ENCODE results near the gene CNPY1. TPM values are rescaled to one million over a fixed set of nuclear protein-coding genes. Genes with fewer than 3 reads are reported as not detected.

Gene CNPY1
- total RNA-seq, 2 donors from 2014 or later, result 0.33 TPM; not detected in 1

DNA sequence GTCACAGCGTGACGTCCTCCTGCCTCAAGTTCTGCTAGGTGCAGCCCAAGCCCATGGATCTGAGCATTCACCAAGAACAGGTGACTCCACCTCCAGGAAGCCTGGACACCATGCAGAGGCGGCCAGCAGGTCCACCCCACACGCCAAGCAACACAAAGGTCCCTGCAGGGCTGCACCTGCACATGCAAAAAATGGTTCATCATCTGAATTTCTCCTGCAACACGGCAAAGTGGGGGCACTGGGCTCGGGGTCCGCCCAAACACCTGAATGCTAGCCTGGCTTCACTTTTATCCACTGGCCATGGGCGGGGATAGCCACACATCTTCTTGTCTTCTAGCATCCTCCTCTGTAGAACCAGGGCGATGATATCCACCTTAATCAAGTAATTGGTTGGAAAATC is 28.9 kb downstream of the CNPY1 start:
- peaks cover 6% of the 10 kb centered on the region for H3K4me1 Mint-ChIP-seq
- H3K9me3 ChIP-seq (ENCODE audit: control insufficient read depth, low read length), result no peaks in the 10 kb centered on the region
- no peak overlapping the region for H3K27ac ChIP-seq (ENCODE audit: low read depth, low read length)
- H3K4me3 ChIP-seq (ENCODE audit: low read length), result no peak overlapping the region
- WGBS, 2 experiments (ENCODE audit: insufficient coverage in 1 of 2, insufficient read length in 1 of 2), result 86 to 98% methylated on average over 7 to 9 of the region's 9 CpGs
- DNase-seq, result no peak
- no peaks in the 10 kb centered on the region for H3K36me3 Mint-ChIP-seq (ENCODE audit: low read depth)
- no peaks in the 10 kb centered on the region for H3K4me1 ChIP-seq (ENCODE audit: control insufficient read depth, insufficient read depth, low read length)
- peaks cover 95% of the 10 kb centered on the region for H3K27me3 ChIP-seq (ENCODE audit: control insufficient read depth, insufficient read depth, low read length, poor library complexity, severe bottlenecking)
- H3K27ac Mint-ChIP-seq, result no peak overlapping the region
- H3K4me3 Mint-ChIP-seq, result no peak overlapping the region
- TF ChIP-seq, protein P1, sequence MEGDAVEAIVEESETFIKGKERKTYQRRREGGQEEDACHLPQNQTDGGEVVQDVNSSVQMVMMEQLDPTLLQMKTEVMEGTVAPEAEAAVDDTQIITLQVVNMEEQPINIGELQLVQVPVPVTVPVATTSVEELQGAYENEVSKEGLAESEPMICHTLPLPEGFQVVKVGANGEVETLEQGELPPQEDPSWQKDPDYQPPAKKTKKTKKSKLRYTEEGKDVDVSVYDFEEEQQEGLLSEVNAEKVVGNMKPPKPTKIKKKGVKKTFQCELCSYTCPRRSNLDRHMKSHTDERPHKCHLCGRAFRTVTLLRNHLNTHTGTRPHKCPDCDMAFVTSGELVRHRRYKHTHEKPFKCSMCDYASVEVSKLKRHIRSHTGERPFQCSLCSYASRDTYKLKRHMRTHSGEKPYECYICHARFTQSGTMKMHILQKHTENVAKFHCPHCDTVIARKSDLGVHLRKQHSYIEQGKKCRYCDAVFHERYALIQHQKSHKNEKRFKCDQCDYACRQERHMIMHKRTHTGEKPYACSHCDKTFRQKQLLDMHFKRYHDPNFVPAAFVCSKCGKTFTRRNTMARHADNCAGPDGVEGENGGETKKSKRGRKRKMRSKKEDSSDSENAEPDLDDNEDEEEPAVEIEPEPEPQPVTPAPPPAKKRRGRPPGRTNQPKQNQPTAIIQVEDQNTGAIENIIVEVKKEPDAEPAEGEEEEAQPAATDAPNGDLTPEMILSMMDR (conservative IDR thresholded peaks at IDR 0.05), result no peak
- no peaks in the 10 kb centered on the region for H3K9me3 Mint-ChIP-seq
- no peaks in the 10 kb centered on the region for H3K36me3 ChIP-seq (ENCODE audit: control insufficient read depth, insufficient read depth, low read length)
- H3K9ac ChIP-seq (ENCODE audit: extremely low read depth, low read length, poor library complexity, severe bottlenecking), result no peak overlapping the region
- H3K27me3 Mint-ChIP-seq (ENCODE audit: insufficient read depth), result peaks cover 95% of the 10 kb centered on the region

DNA sequence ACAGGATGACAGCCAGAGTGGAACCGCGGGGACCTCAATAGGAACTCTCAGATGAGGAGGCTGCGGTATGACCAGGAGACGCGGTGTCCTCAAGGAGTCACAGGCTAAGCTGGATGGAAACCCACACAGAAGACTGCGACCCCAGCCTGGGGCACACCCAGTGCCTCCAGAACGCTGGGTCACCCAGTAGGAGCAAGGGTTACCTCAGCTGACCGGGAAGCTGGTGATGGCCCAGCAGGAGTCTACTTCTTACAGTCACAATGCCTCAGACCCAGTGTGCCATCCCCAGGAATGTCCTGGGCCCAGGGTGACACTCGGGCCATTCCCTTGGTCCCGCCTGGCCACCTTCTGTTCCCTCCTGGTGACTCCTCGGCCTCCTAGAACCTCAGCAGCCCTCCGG is 29.9 kb downstream of the CNPY1 start:
- Histone ChIP-seq H3K4me3 (ENCODE audit: low read length) (no peak overlapping the region), H3K9me3 (ENCODE audit: control insufficient read depth, low read length) (no peaks in the 10 kb centered on the region), H3K27ac (ENCODE audit: low read depth, low read length) (no peak overlapping the region), H3K27me3 (ENCODE audit: control insufficient read depth, insufficient read depth, low read length, poor library complexity, severe bottlenecking) (peaks cover 95% of the 10 kb centered on the region), H3K4me1 (ENCODE audit: control insufficient read depth, insufficient read depth, low read length) (no peaks in the 10 kb centered on the region), H3K9ac (ENCODE audit: extremely low read depth, low read length, poor library complexity, severe bottlenecking) (no peak overlapping the region), H3K36me3 (ENCODE audit: control insufficient read depth, insufficient read depth, low read length) (no peaks in the 10 kb centered on the region)
- Mint-ChIP-seq H3K36me3 (ENCODE audit: low read depth) (no peaks in the 10 kb centered on the region), H3K4me1 (peaks cover 6% of the 10 kb centered on the region), H3K27ac (no peak overlapping the region), H3K4me3 (no peak overlapping the region), H3K27me3 (ENCODE audit: insufficient read depth) (peaks cover 97% of the 10 kb centered on the region), H3K9me3 (no peaks in the 10 kb centered on the region)
- 85 to 88% methylated on average over 12 of the region's 12 CpGs for whole genome bisulfite sequencing, 2 experiments (ENCODE audit: insufficient coverage in 1 of 2, insufficient read length in 1 of 2)
- TF ChIP-seq, protein P1 (conservative IDR thresholded peaks at IDR 0.05), result no peak
- peak; percentile 25 for DNase-seq

DNA sequence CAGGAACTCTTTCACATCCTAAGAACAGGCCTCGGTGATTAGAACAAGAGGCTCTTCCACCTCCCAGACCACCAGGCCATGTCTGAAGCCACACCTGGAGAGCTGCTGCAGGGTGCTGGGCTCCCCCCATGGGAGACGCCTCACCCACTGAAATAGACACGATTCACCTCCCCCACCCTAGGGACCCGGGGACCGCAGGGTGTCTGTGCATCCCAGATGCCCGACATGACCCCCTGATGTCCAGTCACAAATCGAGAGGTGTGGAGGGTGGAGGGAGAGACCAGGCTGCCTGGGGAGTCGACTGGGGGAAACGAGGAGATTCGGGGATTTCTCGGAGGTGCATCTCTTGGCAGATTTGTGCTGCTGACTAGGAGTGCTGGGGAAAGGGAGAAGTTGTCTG is 31.0 kb downstream of the CNPY1 start:
- Mint-ChIP-seq H3K27ac (no peak overlapping the region), H3K27me3 (ENCODE audit: insufficient read depth) (peaks cover 98% of the 10 kb centered on the region), H3K36me3 (ENCODE audit: low read depth) (no peaks in the 10 kb centered on the region), H3K4me3 (no peak overlapping the region), H3K4me1 (peaks cover 14% of the 10 kb centered on the region), H3K9me3 (no peaks in the 10 kb centered on the region)
- WGBS, 2 experiments (ENCODE audit: insufficient coverage in 1 of 2, insufficient read length in 1 of 2), result 81% methylated on average over 11 of the region's 11 CpGs; no CpG with 5 or more reads in 1 of the 2 experiments
- no peaks in the 10 kb centered on the region for H3K4me1 ChIP-seq (ENCODE audit: control insufficient read depth, insufficient read depth, low read length)
- no peak overlapping the region for H3K4me3 ChIP-seq (ENCODE audit: low read length)
- H3K9me3 ChIP-seq (ENCODE audit: control insufficient read depth, low read length), result no peaks in the 10 kb centered on the region
- no peak overlapping the region for H3K9ac ChIP-seq (ENCODE audit: extremely low read depth, low read length, poor library complexity, severe bottlenecking)
- H3K27ac ChIP-seq (ENCODE audit: low read depth, low read length), result no peak overlapping the region
- H3K27me3 ChIP-seq (ENCODE audit: control insufficient read depth, insufficient read depth, low read length, poor library complexity, severe bottlenecking), result peaks cover 95% of the 10 kb centered on the region
- TF ChIP-seq, protein P1 (conservative IDR thresholded peaks at IDR 0.05), result no peak
- H3K36me3 ChIP-seq (ENCODE audit: control insufficient read depth, insufficient read depth, low read length), result no peaks in the 10 kb centered on the region
- no peak for DNase-seq
